Astrocyte (in vitro differentiated cells and primary cell): Measurements from ENCODE around the gene ASB2. TPM values are rescaled to one million over a fixed set of nuclear protein-coding genes. Genes with fewer than 3 reads are reported as not detected.

Experiments
- DNase-seq: peaks from one replicate; pipeline ENCODE4 v3.0.0-alpha.2; 2010; ENCODE audit warnings: low read depth
- FAIRE-seq: peaks from 2 replicates; lab custom pipeline; 2011; peaks lifted over from hg19 to GRCh38; lab: Jason Lieb, UNC
- H2AFZ ChIP-seq: 2 replicates; pipeline ENCODE4 v1.6.0; 2012; ENCODE audit warnings: low read depth, low read length, inconsistent platforms
- H3K27ac ChIP-seq: 2 replicates; pipeline ENCODE4 v1.5.1; 2011; ENCODE audit warnings: low read depth, low read length, inconsistent platforms
- H3K27me3 ChIP-seq: 2 replicates; pipeline ENCODE4 v1.6.0; 2011; ENCODE audit warnings: low read length, inconsistent platforms; ENCODE audit not compliant: insufficient read depth
- H3K36me3 ChIP-seq: 2 replicates; pipeline ENCODE4 v1.5.1; 2011; ENCODE audit warnings: low read length, inconsistent platforms; ENCODE audit not compliant: insufficient read depth
- H3K4me1 ChIP-seq: 2 replicates; pipeline ENCODE4 v1.5.1; 2011; ENCODE audit warnings: low read length, inconsistent platforms; ENCODE audit not compliant: insufficient read depth
- H3K4me2 ChIP-seq: 2 replicates; pipeline ENCODE4 v1.6.0; 2012; ENCODE audit warnings: low read length, inconsistent platforms
- H3K4me3 ChIP-seq: 2 replicates; pipeline ENCODE4 v1.5.1; 2011; ENCODE audit warnings: low read depth, mild to moderate bottlenecking, low read length, inconsistent platforms; ENCODE audit not compliant: insufficient read depth
- H3K79me2 ChIP-seq: 2 replicates; pipeline ENCODE4 v1.6.0; 2012; ENCODE audit warnings: mild to moderate bottlenecking, low read length, inconsistent platforms; ENCODE audit not compliant: insufficient read depth
- H3K9ac ChIP-seq: 2 replicates; pipeline ENCODE4 v1.6.0; 2012; ENCODE audit warnings: mild to moderate bottlenecking, low read length, inconsistent platforms
- H3K9me3 ChIP-seq: 2 replicates; pipeline ENCODE4 v1.5.1; 2012; ENCODE audit warnings: low read depth, mild to moderate bottlenecking, low read length, inconsistent platforms; ENCODE audit not compliant: insufficient read depth
- H4K20me1 ChIP-seq: 2 replicates; pipeline ENCODE4 v1.6.0; 2012; ENCODE audit warnings: low read length, inconsistent platforms; ENCODE audit not compliant: insufficient read depth
- H3K27ac Mint-ChIP-seq: one replicate; pipeline ENCODE4 v1.8.0; 2021; ENCODE audit warnings: mild to moderate bottlenecking, mixed read lengths; ENCODE audit not compliant: unreplicated experiment
- H3K27me3 Mint-ChIP-seq: one replicate; pipeline ENCODE4 v1.8.0; 2021; ENCODE audit warnings: low read depth, mixed read lengths; ENCODE audit not compliant: unreplicated experiment
- H3K36me3 Mint-ChIP-seq: one replicate; pipeline ENCODE4 v1.8.0; 2021; ENCODE audit warnings: low read depth, mixed read lengths; ENCODE audit not compliant: unreplicated experiment
- H3K4me1 Mint-ChIP-seq: one replicate; pipeline ENCODE4 v1.8.0; 2021; ENCODE audit warnings: low read depth, mixed read lengths; ENCODE audit not compliant: unreplicated experiment
- H3K4me3 Mint-ChIP-seq: one replicate; pipeline ENCODE4 v1.8.0; 2021; ENCODE audit warnings: mild to moderate bottlenecking, moderate library complexity, mixed read lengths; ENCODE audit not compliant: unreplicated experiment
- H3K9me3 Mint-ChIP-seq: one replicate; pipeline ENCODE4 v1.8.0; 2021; ENCODE audit warnings: mild to moderate bottlenecking, mixed read lengths; ENCODE audit not compliant: unreplicated experiment
- EZH2 ChIP-seq: IDR thresholded peaks from 2 replicates; pipeline ENCODE4 v1.6.1; 2012; ENCODE audit warnings: mild to moderate bottlenecking, low read length, inconsistent platforms; ENCODE audit not compliant: insufficient read depth
- total RNA-seq: library from RNA; stranded (reverse); gene quantifications from 2 replicates; pipeline ENCODE4 v1.2.1, GENCODE V29; 2021
- TF ChIP-seq, protein P1 (sequence below): IDR thresholded peaks from 2 replicates; pipeline ENCODE4 v1.5.1; 2011; ENCODE audit warnings: low read depth, mild to moderate bottlenecking, inconsistent platforms, low read length, moderate library complexity; ENCODE audit not compliant: insufficient read depth

ASB2 gene
- total RNA-seq, 1 donor from 2014 or later = 0.25 TPM

DNA sequence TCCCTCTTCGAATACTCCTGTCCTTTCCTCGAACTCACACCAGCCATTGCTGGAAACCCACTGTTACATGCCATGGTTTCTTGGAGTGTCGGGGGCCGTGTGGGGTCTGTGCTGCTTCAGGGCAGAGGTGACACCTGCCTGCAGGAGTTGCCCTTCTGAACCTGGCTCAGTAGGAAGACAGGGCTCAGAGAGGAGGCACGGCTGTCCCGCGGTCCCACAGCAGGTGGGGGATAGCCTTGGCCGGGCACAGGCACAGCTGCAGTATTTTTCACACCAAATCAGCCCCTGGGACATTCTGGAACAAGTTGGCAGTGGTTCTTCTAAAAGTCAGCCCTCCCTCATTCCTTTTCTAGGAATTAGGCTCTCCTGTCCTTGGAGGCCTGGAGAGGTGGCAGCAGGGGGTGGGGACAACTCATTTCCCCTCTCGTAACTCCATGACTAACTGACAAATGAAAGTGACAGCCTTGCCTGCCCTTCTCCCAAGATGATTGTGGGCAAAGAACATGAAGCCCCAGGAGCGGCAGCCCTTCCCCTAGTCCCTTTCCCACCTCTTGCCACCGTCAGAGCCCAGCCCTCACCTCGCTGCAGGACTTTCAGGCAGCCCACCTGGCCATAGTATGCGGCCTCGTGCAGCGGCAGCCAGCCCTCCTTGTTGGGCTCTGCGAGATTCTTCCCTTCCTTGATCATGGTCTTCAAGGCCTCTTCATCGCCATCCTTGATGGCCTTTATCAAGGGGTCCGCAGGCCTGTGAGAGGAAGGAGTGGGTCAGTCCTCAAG is 22.4 kb downstream of the ASB2 start:
- no peaks in the 10 kb centered on the region for H3K36me3 ChIP-seq
- H2AFZ ChIP-seq = no peak overlapping the region
- H3K36me3 Mint-ChIP-seq = peaks cover 4% of the 10 kb centered on the region
- no peaks in the 10 kb centered on the region for H3K27me3 ChIP-seq
- H3K27me3 Mint-ChIP-seq = peaks cover 60% of the 10 kb centered on the region
- peaks cover 14% of the 10 kb centered on the region for H3K4me1 Mint-ChIP-seq
- DNase-seq (no peak), FAIRE-seq (no peak)
- no peak overlapping the region for H3K27ac Mint-ChIP-seq
- peaks cover 26% of the 10 kb centered on the region for H3K4me1 ChIP-seq
- no peaks in the 10 kb centered on the region for H3K79me2 ChIP-seq
- no peak overlapping the region for H3K9ac ChIP-seq
- H3K9me3 ChIP-seq = no peaks in the 10 kb centered on the region
- no peak overlapping the region for H3K4me3 ChIP-seq
- H3K4me2 ChIP-seq = no peak overlapping the region
- no peak overlapping the region for H3K27ac ChIP-seq
- no peak for TF ChIP-seq EZH2
- TF ChIP-seq, protein P1, sequence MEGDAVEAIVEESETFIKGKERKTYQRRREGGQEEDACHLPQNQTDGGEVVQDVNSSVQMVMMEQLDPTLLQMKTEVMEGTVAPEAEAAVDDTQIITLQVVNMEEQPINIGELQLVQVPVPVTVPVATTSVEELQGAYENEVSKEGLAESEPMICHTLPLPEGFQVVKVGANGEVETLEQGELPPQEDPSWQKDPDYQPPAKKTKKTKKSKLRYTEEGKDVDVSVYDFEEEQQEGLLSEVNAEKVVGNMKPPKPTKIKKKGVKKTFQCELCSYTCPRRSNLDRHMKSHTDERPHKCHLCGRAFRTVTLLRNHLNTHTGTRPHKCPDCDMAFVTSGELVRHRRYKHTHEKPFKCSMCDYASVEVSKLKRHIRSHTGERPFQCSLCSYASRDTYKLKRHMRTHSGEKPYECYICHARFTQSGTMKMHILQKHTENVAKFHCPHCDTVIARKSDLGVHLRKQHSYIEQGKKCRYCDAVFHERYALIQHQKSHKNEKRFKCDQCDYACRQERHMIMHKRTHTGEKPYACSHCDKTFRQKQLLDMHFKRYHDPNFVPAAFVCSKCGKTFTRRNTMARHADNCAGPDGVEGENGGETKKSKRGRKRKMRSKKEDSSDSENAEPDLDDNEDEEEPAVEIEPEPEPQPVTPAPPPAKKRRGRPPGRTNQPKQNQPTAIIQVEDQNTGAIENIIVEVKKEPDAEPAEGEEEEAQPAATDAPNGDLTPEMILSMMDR = no peak
- no peaks in the 10 kb centered on the region for H4K20me1 ChIP-seq
- H3K4me3 Mint-ChIP-seq = no peak overlapping the region
- peaks cover 4% of the 10 kb centered on the region for H3K9me3 Mint-ChIP-seq

DNA sequence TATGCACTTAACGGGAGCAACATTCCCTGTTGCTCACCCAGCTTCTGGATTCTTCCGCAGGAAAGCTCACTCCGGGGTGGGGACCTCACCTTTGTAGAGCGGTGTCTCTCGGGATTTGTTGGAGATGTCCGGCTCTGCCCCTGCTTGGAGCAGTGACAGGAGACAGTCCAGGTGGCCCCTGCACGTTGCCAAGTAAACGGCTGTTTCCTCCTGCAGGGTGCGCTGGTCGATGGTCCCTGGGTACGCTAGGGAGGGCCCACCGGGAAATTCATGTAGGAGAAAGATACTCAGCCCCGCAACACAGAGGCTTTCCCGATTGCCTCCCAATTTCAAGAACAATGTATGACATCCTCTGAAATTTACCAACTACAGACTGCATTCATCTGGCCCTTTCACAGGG is 23.1 kb downstream of the ASB2 start:
- no peak for FAIRE-seq
- Mint-ChIP-seq H3K27ac (no peak overlapping the region), H3K9me3 (peaks cover 4% of the 10 kb centered on the region), H3K36me3 (peaks cover 4% of the 10 kb centered on the region), H3K4me3 (no peak overlapping the region), H3K4me1 (peaks cover 11% of the 10 kb centered on the region), H3K27me3 (peaks cover 65% of the 10 kb centered on the region)
- Histone ChIP-seq H3K27ac (no peak overlapping the region), H3K79me2 (no peaks in the 10 kb centered on the region), H3K4me2 (no peak overlapping the region), H3K4me1 (peaks cover 21% of the 10 kb centered on the region), H3K27me3 (no peaks in the 10 kb centered on the region), H4K20me1 (no peaks in the 10 kb centered on the region), H3K9ac (no peak overlapping the region), H3K9me3 (no peaks in the 10 kb centered on the region), H3K36me3 (no peaks in the 10 kb centered on the region), H2AFZ (no peak overlapping the region), H3K4me3 (no peak overlapping the region)
- DNase-seq = no peak
- no peak for TF ChIP-seq EZH2
- TF ChIP-seq, protein P1 = no peak

DNA sequence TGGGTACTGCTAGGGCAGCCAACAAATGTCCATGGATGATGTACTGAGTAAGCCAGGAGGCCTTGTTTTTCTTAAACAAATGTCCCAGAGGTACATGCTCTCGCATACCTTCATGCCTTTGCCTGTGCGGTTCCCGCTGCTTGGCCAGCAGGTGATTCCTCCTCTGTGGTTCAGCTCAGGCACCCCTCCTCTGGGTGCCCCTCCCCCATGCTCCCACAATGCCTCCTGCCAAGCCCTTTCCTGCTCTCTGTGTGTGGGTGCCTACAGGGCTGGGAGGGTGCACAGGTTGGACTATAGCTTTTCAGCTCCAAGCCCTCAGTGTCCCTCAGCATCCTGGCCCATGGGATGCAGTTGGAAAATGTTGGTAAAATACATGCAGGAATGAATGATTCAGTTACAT is 23.5 kb downstream of the ASB2 start:
- H3K27me3 Mint-ChIP-seq = peaks cover 65% of the 10 kb centered on the region
- H3K79me2 ChIP-seq = no peaks in the 10 kb centered on the region
- no peak overlapping the region for H3K4me3 Mint-ChIP-seq
- H3K36me3 Mint-ChIP-seq = peaks cover 4% of the 10 kb centered on the region
- DNase-seq (no peak), FAIRE-seq (no peak)
- no peaks in the 10 kb centered on the region for H3K9me3 ChIP-seq
- TF ChIP-seq, protein P1 = no peak
- no peak for TF ChIP-seq EZH2
- no peaks in the 10 kb centered on the region for H4K20me1 ChIP-seq
- H3K36me3 ChIP-seq = no peaks in the 10 kb centered on the region
- peaks cover 11% of the 10 kb centered on the region for H3K4me1 Mint-ChIP-seq
- H3K4me3 ChIP-seq = no peak overlapping the region
- no peak overlapping the region for H2AFZ ChIP-seq
- peaks cover 21% of the 10 kb centered on the region for H3K4me1 ChIP-seq
- no peak overlapping the region for H3K27ac ChIP-seq
- no peak overlapping the region for H3K9ac ChIP-seq
- no peak overlapping the region for H3K27ac Mint-ChIP-seq
- H3K27me3 ChIP-seq = no peaks in the 10 kb centered on the region
- H3K4me2 ChIP-seq = no peak overlapping the region
- H3K9me3 Mint-ChIP-seq = peaks cover 4% of the 10 kb centered on the region
